ENCODE measurements around the gene CASP14.

Gene CASP14, protein sequence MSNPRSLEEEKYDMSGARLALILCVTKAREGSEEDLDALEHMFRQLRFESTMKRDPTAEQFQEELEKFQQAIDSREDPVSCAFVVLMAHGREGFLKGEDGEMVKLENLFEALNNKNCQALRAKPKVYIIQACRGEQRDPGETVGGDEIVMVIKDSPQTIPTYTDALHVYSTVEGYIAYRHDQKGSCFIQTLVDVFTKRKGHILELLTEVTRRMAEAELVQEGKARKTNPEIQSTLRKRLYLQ

DNA sequence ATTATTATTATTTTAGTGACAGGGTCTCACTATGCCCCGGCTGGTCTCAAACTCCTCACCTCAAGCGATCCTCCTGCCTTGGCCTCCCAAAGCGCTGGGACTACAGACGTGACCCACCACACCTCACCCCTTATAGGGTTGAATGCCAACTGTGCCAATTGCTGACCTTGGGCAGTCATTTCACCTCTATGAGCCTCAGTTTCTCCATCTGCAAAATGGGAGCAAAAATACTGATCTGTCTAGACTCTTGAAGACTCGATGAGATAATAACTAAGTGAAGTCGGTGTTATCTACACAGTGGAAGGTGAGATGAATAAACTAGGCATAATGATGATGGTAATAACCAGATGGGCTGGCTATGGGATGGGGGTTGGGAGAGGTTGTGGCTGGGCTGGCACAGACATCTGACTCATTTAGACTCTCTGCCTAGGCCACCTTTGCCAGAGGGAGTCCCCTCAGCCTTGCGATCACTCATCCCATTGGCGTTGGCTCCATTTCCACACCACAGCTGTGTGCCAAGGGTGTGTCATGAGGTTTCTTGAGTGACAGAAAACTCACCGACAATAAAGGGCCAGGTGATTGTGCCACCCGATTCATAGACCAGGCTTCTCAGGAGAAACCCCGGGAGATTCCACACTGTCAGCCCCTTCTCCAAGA lies at the start of gene CASP14:
Gene CASP14 (plus strand): TSS at position 596 of the 657 bp plus-strand sequence. CDS start 2,772 bp downstream, outside the sequence.
- TF ChIP-seq GATA3 (IDR thresholded peaks at IDR 0.05; ENCODE audit: low read depth, low read length) = no peak
- no peak for TF ChIP-seq GATA2 (IDR thresholded peaks at IDR 0.05; ENCODE audit: low read depth, low read length)

DNA sequence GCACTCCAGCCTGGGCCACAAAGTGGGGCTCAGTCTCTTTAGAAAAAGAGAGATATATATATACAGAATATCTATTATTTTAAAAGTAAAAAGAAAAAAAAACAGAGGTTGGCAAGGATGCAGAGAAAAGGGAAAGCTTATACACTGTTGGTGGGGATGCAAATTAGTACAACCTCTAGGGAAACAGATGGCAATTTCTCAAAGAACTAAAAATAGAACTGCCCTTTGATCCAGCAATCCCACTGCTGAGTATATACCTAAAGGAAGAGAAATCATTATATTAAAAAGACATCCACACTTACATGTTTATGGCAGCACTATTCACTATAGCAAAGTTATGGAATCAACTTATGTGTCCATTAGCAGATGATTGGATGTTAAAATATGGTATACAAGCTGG lies 41.0 kb upstream of the CASP14 start:
- no peak for TF ChIP-seq GATA2 (IDR thresholded peaks at IDR 0.05; ENCODE audit: low read depth, low read length)
- no peak for TF ChIP-seq GATA3 (IDR thresholded peaks at IDR 0.05; ENCODE audit: low read depth, low read length)

DNA sequence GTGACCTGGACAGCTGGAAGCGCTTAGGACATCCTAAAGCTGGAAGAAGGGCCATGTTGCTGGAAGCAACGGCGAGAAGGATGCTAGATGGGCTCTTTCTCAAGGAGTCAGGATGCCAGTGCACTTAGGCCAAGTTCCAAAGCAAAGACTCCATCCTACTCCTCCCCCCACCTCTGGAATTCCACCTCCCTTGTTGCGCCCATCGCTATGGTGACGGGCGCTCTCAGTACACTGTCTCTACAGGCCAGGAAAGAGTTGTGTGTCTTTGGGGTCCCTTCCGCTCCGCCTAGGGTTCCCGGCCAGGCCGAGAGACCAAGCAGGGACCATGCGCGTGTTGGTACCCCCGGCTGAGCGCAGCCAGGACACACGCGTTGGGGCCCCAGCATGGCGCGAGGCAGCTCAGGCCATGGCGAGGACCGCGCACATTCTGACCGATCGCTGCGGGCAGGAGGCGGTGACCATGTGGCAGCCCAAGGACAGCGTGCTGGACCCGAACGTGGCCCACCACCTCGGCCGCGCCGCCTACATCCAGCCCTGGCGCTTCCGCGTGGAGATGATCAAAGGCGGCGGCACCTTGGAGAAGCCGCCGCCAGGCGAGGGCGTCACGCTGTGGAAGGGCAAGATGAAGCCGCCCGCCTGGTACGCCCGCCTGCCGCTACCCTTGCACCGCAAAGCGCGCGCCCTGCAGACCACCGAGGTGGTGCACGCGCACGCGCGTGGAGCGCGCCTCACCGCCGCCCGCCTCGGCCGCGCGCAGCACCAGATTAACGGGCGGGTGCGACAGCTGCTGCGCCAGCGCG lies 38.6 kb upstream of the CASP14 start:
- TF ChIP-seq GATA2 (IDR thresholded peaks at IDR 0.05; ENCODE audit: low read depth, low read length) (no peak), GATA3 (IDR thresholded peaks at IDR 0.05; ENCODE audit: low read depth, low read length) (no peak)

DNA sequence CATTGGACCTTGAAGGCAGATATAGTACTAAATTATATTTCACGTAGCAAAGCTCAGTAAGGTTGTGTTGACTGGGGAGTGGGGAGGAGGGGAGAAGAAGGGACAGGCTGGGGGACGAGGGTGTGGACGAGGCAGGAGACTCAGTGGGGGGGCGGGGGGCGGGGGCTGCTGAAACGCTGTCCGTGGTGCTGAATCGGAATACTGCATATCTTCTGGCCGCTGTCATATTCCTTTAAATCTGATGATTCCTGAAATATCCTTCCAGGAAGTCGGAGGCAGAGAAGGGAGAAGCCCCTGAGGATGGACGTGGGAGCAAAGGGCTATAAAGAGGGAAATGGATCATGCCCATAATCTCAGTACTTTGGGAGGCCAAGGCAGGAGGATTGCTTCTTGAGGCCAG lies 34.7 kb upstream of the CASP14 start:
- TF ChIP-seq GATA2 (IDR thresholded peaks at IDR 0.05; ENCODE audit: low read depth, low read length) (no peak), GATA3 (IDR thresholded peaks at IDR 0.05; ENCODE audit: low read depth, low read length) (no peak)

DNA sequence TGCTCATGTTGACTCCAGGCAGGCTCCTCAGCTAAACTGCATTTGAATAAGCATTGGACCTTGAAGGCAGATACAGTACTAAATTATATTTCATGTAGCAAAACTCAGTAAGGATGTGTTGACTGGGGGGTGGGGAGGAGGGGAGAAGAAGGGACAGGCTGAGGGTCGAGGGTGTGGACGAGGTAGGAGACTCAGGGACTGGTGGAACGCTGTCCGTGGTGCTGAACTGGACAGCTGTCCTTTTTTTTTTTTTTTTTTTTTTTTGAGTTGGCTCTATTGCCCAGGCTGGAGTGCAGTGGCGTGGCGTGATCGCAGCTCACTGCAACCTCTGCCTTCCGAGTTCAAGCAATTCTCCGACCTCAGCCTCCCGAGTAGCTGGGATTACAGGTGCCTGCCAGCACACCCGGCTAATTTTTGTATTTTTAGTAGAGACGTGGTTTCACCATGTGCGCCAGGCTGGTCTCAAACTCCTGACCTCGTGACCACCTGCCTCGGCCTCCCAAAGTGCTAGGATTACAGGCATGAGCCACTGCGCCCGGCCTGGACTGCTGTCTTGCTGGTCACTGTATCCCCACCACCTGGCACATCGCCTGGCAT lies 33.2 kb upstream of the CASP14 start:
- TF ChIP-seq GATA3 (IDR thresholded peaks at IDR 0.05; ENCODE audit: low read depth, low read length) (no peak), GATA2 (IDR thresholded peaks at IDR 0.05; ENCODE audit: low read depth, low read length) (no peak)

DNA sequence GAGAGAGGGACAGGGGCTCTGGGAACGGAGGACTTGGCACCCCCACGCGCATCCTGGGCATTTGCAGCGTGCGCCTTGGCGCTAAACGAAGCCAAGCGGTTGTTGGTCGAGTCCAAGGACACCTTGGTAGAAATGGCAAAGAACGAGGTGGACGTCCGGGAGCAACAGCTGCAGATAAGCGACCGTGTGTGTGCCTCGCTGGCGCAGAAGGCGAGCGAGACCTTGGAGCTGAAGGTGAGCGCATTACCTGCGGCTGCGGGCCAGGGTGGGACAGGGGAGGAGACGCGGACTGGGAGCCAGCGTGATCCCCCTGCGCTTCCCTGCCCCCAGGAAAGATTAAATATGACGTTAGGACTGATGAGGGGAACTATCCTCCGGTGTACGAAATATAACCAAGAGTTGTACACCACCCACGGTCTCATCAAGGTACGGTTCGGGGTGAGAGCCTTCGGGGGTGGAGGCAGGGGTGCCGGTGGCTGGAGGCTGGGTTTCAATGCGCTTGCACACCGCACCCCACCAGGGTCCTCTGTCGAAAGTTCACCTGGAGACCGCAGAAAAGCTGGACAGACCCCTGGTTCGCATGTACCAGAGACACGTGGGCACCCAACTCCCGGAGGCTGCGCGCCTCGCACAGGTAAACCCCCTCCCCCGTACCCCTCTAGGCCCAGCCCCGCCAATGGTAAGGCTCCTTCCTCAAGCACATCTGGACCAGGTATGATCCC lies 27.8 kb upstream of the CASP14 start:
- TF ChIP-seq GATA3 (IDR thresholded peaks at IDR 0.05; ENCODE audit: low read depth, low read length) (no peak), GATA2 (IDR thresholded peaks at IDR 0.05; ENCODE audit: low read depth, low read length) (no peak)

DNA sequence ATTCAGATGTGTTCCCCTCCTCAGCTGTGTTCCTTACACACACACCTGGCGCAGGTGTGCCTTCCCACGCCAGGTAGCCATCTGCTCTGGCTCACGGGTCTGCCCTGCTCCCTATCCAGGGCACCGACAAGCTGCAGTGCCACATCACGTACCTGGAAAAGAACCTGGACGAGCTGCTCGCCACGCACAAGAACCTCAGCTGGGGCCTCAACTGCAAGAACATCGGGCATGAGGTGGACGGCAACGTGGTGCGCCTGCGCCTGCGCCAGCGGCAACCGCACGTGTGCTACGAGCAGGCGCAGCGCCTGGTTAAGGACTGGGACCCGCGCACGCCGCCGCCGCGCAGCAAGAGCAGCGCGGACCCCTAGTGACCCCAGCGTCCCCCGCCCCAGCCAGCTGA lies 26.5 kb upstream of the CASP14 start:
- no peak for TF ChIP-seq GATA2 (IDR thresholded peaks at IDR 0.05; ENCODE audit: low read depth, low read length)
- no peak for TF ChIP-seq GATA3 (IDR thresholded peaks at IDR 0.05; ENCODE audit: low read depth, low read length)

DNA sequence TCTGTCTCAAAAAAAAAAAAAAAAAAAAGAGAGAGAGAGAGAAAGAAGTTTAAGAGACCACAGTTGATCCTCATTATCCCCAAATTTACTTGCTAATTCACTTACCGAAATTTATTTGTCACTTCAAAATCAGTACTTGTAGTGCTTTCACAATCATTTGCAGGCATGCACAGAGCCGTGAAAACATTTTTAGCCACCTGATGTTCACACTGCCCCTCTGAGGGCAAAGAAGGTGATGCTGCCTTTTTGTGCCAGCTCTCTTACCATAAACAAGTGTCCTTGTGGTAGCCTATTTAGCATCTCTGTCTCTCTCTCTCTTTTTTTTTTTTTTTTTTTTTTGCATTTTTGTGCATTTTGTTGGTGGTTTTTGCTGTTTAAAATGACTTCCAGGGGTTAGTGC lies 24.1 kb upstream of the CASP14 start:
- TF ChIP-seq GATA2 (IDR thresholded peaks at IDR 0.05; ENCODE audit: low read depth, low read length) = no peak
- no peak for TF ChIP-seq GATA3 (IDR thresholded peaks at IDR 0.05; ENCODE audit: low read depth, low read length)

DNA sequence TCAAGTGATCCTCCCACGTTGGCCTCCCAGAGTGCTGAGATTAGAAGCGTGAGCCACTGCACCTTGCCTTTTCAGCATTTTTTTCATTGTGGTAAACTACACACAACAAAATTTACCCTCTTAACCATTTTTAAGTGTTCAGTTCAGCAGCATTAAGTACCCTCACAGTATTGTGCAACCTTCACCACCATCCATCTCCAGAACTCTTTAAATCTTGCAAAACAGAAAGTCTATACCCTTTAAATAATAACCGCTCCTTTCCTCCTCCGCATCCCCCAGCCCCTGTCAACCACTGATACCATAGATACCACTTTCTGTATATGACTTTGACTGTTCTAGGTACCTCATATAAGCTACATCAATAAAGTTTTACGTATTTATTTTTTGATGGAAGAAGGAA lies 20.8 kb upstream of the CASP14 start:
- TF ChIP-seq GATA2 (IDR thresholded peaks at IDR 0.05; ENCODE audit: low read depth, low read length) (no peak), GATA3 (IDR thresholded peaks at IDR 0.05; ENCODE audit: low read depth, low read length) (no peak)

DNA sequence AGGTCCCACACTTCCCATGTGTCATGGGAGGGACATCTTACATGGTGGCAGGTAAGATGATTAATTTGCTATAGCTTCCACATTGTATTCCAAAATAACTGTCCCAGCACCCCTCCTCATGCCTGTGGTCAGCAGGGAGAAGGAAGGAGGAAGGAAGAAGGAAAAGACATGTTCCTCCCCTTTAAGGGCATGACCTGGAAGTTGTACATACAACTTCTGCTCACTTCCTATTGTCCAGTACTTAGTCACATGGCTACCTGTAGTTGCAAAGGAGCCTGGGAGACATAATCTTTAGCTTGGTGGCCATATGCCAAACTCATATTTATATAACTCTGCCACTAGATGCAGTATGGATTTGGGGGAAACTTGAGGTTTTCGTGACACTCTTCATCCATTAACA lies 17.6 kb upstream of the CASP14 start:
- no peak for TF ChIP-seq GATA3 (IDR thresholded peaks at IDR 0.05; ENCODE audit: low read depth, low read length)
- TF ChIP-seq GATA2 (IDR thresholded peaks at IDR 0.05; ENCODE audit: low read depth, low read length) = no peak

DNA sequence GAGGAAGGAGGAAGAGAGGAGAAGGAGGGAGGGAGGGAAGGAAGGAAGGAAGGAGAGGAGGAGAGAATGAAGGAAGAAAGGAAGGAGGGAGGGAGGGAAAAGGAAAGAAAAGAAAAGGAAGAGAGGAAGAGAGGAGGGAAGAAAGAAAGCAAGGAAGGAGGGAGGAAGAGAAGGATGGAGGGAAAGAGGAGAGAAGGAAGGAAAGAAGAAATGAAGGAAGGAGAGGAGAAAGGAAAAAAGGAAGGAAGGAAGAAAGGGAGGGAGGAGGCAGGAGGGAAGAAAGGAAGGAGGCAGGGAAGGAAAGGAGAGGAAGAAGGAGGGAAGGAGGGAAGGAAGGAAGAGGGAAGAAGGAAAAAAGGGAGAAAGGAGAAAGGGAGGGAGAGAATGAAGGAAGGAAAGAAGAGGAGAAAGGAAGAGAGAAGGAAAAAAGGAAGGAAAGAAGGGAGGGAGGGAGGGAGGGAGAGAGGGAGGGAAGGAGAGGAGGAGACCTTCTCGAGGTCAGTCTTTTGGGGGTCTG lies 13.4 kb upstream of the CASP14 start:
- no peak for TF ChIP-seq GATA3 (IDR thresholded peaks at IDR 0.05; ENCODE audit: low read depth, low read length)
- TF ChIP-seq GATA2 (IDR thresholded peaks at IDR 0.05; ENCODE audit: low read depth, low read length) = no peak

- TF ChIP-seq GATA3 (IDR thresholded peaks at IDR 0.05; ENCODE audit: low read depth, low read length) (no peak), GATA2 (IDR thresholded peaks at IDR 0.05; ENCODE audit: low read depth, low read length) (no peak)
These were observed 11.7 kb upstream of the CASP14 start for GRCh38 chr19:15037586-15037985.

GRCh38 chr19:15038294-15038693 lies 11.0 kb upstream of the CASP14 start:
- TF ChIP-seq GATA2 (IDR thresholded peaks at IDR 0.05; ENCODE audit: low read depth, low read length) (no peak), GATA3 (IDR thresholded peaks at IDR 0.05; ENCODE audit: low read depth, low read length) (no peak)

All from SH-SY5Y (cell line).